Activated CD8-positive, alpha-beta T cell treated with anti-CD3 and anti-CD28 coated beads, Interleukin-2, amount 10 ng/mL, durations not matched to agents 7 days and 5 days (primary cell): ENCODE data around the gene PTPRE. TPM values are rescaled to one million over a fixed set of nuclear protein-coding genes. Genes with fewer than 3 reads are reported as not detected.

Experiments
- ATAC-seq: fragments of 150-1000 bp; cut with Tn5 transposase; one replicate; pipeline ENCODE4 v1.10.0; 2021; ENCODE audit warnings: moderate library complexity
- CTCF ChIA-PET: fragments of 350-600 bp; sonication (Branson Sonifier 250); formaldehyde crosslinking; loops from one replicate; lab custom pipeline; 2021; ENCODE audit warnings: antibody characterized with exemption; lab: Charles Lee
- POLR2A ChIA-PET: fragments of 350-600 bp; sonication (Branson Sonifier 250); formaldehyde crosslinking; loops from one replicate; lab custom pipeline; 2021; ENCODE audit warnings: antibody characterized with exemption; lab: Charles Lee
- DNase-seq: peaks from one replicate; pipeline ENCODE4 v3.0.0-alpha.2; 2020
- H3K27ac Mint-ChIP-seq: one replicate; pipeline ENCODE4 v1.8.0; 2021; ENCODE audit warnings: mild to moderate bottlenecking, mixed read lengths
- H3K27me3 Mint-ChIP-seq: one replicate; pipeline ENCODE4 v1.8.0; 2021; ENCODE audit warnings: low read depth, mixed read lengths
- H3K36me3 Mint-ChIP-seq: one replicate; pipeline ENCODE4 v1.8.0; 2021; ENCODE audit warnings: low read depth, mixed read lengths
- H3K4me1 Mint-ChIP-seq: one replicate; pipeline ENCODE4 v1.8.0; 2021; ENCODE audit warnings: low read depth, mixed read lengths
- H3K4me3 Mint-ChIP-seq: one replicate; pipeline ENCODE4 v1.8.0; 2021; ENCODE audit warnings: mild to moderate bottlenecking, mixed read lengths
- H3K9me3 Mint-ChIP-seq: one replicate; pipeline ENCODE4 v1.8.0; 2022; ENCODE audit warnings: mixed read lengths; ENCODE audit not compliant: insufficient read depth
- total RNA-seq, 2 experiments: library from RNA; stranded (reverse); gene quantifications; one replicate each; pipeline ENCODE4 v1.2.3, GENCODE V29; 2021

The PTPRE gene
- total RNA-seq, 2 experiments from 2014 or later: 21.4 to 24.5 TPM

DNA sequence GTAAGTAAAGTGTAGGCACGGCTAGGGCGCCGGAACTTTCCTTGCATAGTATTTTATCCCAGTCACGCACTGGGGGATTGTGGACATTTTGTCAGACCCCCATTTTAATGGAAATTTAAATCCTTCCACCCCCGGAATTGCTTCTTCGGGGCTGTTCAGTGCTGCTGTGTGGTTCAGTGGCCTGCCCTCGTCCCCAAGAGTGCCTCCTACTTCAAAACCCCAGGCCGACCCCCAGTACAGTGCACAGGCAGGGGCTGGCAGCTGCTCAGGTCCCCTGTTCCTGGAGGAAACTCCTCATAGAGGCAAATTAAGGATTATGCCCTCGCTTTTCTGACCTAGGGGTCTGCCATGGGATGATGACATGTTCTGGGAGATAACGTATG is 94.5 kb downstream of the PTPRE start:
- H3K9me3 Mint-ChIP-seq: no peaks in the 10 kb centered on the region
- ATAC-seq: no peak
- ChIA-PET CTCF (no interaction called here), POLR2A (no interaction called here)
- no peak overlapping the region for H3K4me3 Mint-ChIP-seq
- DNase-seq: no peak
- H3K4me1 Mint-ChIP-seq: no peaks in the 10 kb centered on the region
- H3K36me3 Mint-ChIP-seq: no peaks in the 10 kb centered on the region
- H3K27ac Mint-ChIP-seq: no peak overlapping the region
- H3K27me3 Mint-ChIP-seq: peaks cover 27% of the 10 kb centered on the region

GRCh38 chr10:128001849-128002248 is 94.9 kb downstream of the PTPRE start:
- CTCF ChIA-PET: no interaction called here

DNA sequence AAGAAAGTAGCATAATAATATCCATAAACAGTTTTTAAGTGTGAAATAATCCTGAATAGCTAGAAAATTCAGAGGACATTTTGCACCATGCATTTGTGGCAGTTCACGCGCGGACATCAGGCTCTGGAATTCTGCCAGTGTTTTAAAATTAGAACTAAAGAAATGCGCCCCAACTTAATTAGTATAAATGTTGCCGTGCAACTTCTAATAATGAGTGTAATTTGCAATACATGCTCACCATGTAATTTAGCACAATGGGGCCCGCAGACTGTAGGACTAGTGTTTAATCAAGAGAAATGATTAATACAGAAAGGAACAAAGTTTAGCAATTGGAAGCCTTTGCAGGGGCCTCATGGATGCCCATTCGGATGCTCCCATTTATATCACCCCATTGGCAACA is 96.6 kb downstream of the PTPRE start:
- POLR2A ChIA-PET: no interaction called here
- no peak overlapping the region for H3K27ac Mint-ChIP-seq
- H3K4me3 Mint-ChIP-seq: no peak overlapping the region
- H3K4me1 Mint-ChIP-seq: no peaks in the 10 kb centered on the region
- CTCF ChIA-PET: interaction anchor here (0.9 kb wide), 1 partner anchor 8 kb away, joined by 3 read pairs; no protein-coding TSS in a partner anchor
- H3K36me3 Mint-ChIP-seq: no peaks in the 10 kb centered on the region
- ATAC-seq (no peak), DNase-seq (no peak)
- no peaks in the 10 kb centered on the region for H3K9me3 Mint-ChIP-seq
- H3K27me3 Mint-ChIP-seq: peaks cover 16% of the 10 kb centered on the region

More at GRCh38 chr10:128001849-128002248, 94.9 kb downstream of the PTPRE start:
- Mint-ChIP-seq H3K4me3 (no peak overlapping the region), H3K36me3 (no peaks in the 10 kb centered on the region), H3K27ac (no peak overlapping the region), H3K27me3 (peaks cover 27% of the 10 kb centered on the region), H3K4me1 (no peaks in the 10 kb centered on the region), H3K9me3 (no peaks in the 10 kb centered on the region)
- POLR2A ChIA-PET: no interaction called here
- ATAC-seq (no peak), DNase-seq (no peak)

DNA sequence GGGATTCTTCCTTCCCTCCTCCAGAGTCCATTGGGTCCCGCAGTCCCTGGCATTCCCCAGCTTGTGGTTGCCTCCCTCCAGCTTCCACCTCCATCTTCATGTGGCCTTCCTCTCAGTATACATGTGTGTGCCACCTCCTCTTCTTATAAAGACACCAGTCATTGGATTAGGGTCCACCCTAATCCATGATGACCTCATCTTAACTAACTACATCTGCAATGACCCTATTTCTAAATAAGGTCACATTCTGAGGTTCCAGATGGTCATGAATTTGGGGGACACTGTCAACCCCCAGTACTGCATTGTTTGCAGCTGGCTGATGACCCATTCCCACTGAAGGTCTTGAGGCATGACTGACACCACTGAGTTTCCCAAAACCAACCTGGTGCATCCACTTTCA is 99.0 kb downstream of the PTPRE start:
- CTCF ChIA-PET: interaction anchor here (2.2 kb wide), 1 partner anchor 99 kb away, joined by 7 read pairs; the partner anchor contains the start of gene PTPRE
- no peak overlapping the region for H3K4me3 Mint-ChIP-seq
- no peaks in the 10 kb centered on the region for H3K9me3 Mint-ChIP-seq
- DNase-seq: no peak
- no peak for ATAC-seq
- no peaks in the 10 kb centered on the region for H3K4me1 Mint-ChIP-seq
- H3K27ac Mint-ChIP-seq: no peak overlapping the region
- H3K36me3 Mint-ChIP-seq: no peaks in the 10 kb centered on the region
- peaks cover 12% of the 10 kb centered on the region for H3K27me3 Mint-ChIP-seq
- POLR2A ChIA-PET: no interaction called here

GRCh38 chr10:128007056-128007455 is 100.2 kb downstream of the PTPRE start:
- no peaks in the 10 kb centered on the region for H3K9me3 Mint-ChIP-seq
- ChIA-PET POLR2A (no interaction called here), CTCF (interaction anchor here (1.3 to 2.2 kb wide), 2 partner anchors 100 to 101 kb away, joined by 3 to 7 read pairs; partner anchors contain the start of gene PTPRE)
- H3K27ac Mint-ChIP-seq: no peak overlapping the region
- H3K27me3 Mint-ChIP-seq: peaks cover 9% of the 10 kb centered on the region
- peaks cover 8% of the 10 kb centered on the region for H3K4me1 Mint-ChIP-seq
- no peak overlapping the region for H3K4me3 Mint-ChIP-seq
- no peak for ATAC-seq
- no peaks in the 10 kb centered on the region for H3K36me3 Mint-ChIP-seq
- DNase-seq: no peak

DNA sequence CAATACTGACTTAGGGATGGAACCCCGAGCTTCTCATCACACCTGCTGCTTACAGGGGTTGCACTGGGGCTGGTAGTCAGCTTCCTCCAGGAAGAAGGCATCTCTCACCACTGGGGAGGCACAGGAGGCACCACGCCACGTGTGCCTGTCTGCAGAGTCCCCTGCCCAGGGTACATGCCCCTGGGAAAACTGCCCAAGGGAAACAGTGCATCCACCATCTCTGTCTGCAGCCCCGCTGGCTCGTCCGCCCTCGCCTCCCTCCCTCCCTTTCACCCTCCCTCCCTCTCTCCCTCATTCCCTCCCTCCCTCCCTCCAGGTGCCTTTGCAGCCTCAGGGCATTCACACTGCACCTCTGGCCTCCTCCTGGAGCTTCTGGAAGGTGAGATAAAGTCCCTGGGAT is 101.1 kb downstream of the PTPRE start:
- CTCF ChIA-PET: interaction anchor here (1.3 to 2.2 kb wide), 3 partner anchors 70 to 102 kb away, joined by 3 to 7 read pairs (median 4); partner anchors contain the start of gene PTPRE
- POLR2A ChIA-PET: no interaction called here
- no peaks in the 10 kb centered on the region for H3K36me3 Mint-ChIP-seq
- H3K27ac Mint-ChIP-seq: no peak overlapping the region
- no peak overlapping the region for H3K4me3 Mint-ChIP-seq
- peaks cover 7% of the 10 kb centered on the region for H3K27me3 Mint-ChIP-seq
- ATAC-seq: no peak
- no peaks in the 10 kb centered on the region for H3K9me3 Mint-ChIP-seq
- no peak for DNase-seq
- H3K4me1 Mint-ChIP-seq: peaks cover 8% of the 10 kb centered on the region

- ChIA-PET CTCF (interaction anchor here (1.3 to 5.0 kb wide), 3 partner anchors 70 to 103 kb away, joined by 3 to 82 read pairs (median 4); partner anchors contain the start of gene PTPRE), POLR2A (no interaction called here)
- no peaks in the 10 kb centered on the region for H3K9me3 Mint-ChIP-seq
- no peak overlapping the region for H3K27ac Mint-ChIP-seq
- H3K27me3 Mint-ChIP-seq: peaks cover 7% of the 10 kb centered on the region
- ATAC-seq (no peak), DNase-seq (no peak)
- no peaks in the 10 kb centered on the region for H3K36me3 Mint-ChIP-seq
- peaks cover 8% of the 10 kb centered on the region for H3K4me1 Mint-ChIP-seq
- no peak overlapping the region for H3K4me3 Mint-ChIP-seq
Observed at GRCh38 chr10:128008521-128009250, 101.8 kb downstream of the PTPRE start.

DNA sequence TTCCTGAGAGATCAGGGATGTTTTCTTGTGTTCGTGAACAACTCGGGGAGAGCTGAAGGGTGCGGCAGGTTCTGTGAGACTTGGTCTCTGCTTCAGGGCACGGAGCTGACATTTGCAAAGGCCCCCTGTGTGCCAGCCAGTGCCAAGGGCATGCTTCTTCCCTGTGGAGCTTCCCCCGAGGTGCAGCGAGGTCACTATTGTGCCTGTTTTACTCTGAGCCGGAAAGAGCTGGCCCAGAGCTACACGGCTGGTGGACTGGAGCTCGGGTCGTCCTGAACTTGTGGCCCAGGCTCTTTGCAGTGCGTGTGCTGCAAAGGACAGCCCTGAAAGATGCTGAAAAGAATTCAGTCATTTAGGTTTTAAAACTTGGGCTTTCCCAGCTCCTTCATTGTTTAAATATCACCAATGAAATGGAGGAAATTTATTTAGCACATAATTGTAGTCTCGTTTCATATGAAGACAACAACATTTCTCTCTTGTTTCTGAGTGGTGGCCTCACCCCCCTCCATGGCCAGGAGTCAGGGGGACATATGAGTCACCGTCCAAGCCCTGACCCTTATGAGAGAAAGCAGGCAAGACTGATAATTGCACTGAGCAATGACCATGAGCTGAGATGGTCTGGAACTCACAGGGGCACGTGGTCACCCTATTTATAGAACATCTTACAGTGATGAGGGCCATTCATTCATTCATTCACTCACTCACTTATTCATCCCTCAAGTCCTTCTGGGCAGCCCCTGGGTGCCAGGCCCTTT is 102.6 kb downstream of the PTPRE start:
- Mint-ChIP-seq H3K9me3 (no peaks in the 10 kb centered on the region), H3K36me3 (no peaks in the 10 kb centered on the region), H3K27me3 (peaks cover under 1% of the 10 kb centered on the region), H3K4me3 (no peak overlapping the region), H3K4me1 (peaks cover 8% of the 10 kb centered on the region), H3K27ac (no peak overlapping the region)
- ChIA-PET POLR2A (no interaction called here), CTCF (interaction anchor here (1.0 to 5.0 kb wide), 3 partner anchors 20 to 103 kb away, joined by 4 to 82 read pairs (median 8); partner anchors contain the start of gene PTPRE)
- no peak for DNase-seq
- no peak for ATAC-seq

- H3K9me3 Mint-ChIP-seq: no peaks in the 10 kb centered on the region
- POLR2A ChIA-PET: interaction anchor here (1.6 kb wide), 1 partner anchor 36 kb away, joined by 4 read pairs; no protein-coding TSS in a partner anchor
Observed at GRCh38 chr10:128011059-128011979, 104.4 kb downstream of the PTPRE start.

DNA sequence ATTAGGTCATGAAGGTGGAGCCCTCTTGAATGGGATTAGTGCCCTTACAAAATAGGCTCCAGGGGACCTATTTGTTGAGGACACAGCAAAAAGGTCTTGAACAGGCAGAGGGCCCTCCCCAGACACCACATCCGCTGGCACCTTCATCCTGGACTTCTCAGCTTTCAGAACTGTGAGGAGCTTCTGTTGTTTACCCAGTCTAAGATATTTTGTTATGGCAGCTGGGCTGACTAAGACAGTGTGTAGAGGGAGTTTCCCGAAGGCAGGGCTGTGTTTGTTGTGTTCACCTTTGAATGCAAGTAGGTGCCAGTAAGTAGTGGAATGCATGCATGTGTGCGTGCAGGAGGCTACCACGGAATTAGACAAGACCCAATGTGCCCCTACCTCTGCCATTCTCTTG is 106.7 kb downstream of the PTPRE start:
- Mint-ChIP-seq H3K27ac (no peak overlapping the region), H3K36me3 (no peaks in the 10 kb centered on the region), H3K4me1 (peaks cover 8% of the 10 kb centered on the region), H3K27me3 (no peaks in the 10 kb centered on the region), H3K9me3 (no peaks in the 10 kb centered on the region), H3K4me3 (no peak overlapping the region)
- ATAC-seq: no peak
- POLR2A ChIA-PET: no interaction called here
- CTCF ChIA-PET: interaction anchor here (0.8 to 4.0 kb wide), 4 partner anchors 21 to 298 kb away, joined by 3 to 28 read pairs (median 4); no protein-coding TSS in a partner anchor
- DNase-seq: no peak

More at GRCh38 chr10:128011059-128011979, 104.4 kb downstream of the PTPRE start:
- peak; percentile 88 for DNase-seq
- Mint-ChIP-seq H3K27ac (no peak overlapping the region), H3K4me1 (peaks cover 8% of the 10 kb centered on the region), H3K36me3 (no peaks in the 10 kb centered on the region), H3K27me3 (no peaks in the 10 kb centered on the region), H3K4me3 (no peak overlapping the region)
- CTCF ChIA-PET: interaction anchor here (0.5 to 5.0 kb wide), 47 partner anchors 8 to 296 kb away, joined by 3 to 82 read pairs (median 4); partner anchors contain the start of gene PTPRE
- peak; percentile 92 for ATAC-seq

- POLR2A ChIA-PET: no interaction called here
Observed at GRCh38 chr10:128014236-128014635, 107.3 kb downstream of the PTPRE start.

More at GRCh38 chr10:128014236-128014635, 107.3 kb downstream of the PTPRE start:
- ATAC-seq (no peak), DNase-seq (no peak)
- no peaks in the 10 kb centered on the region for H3K9me3 Mint-ChIP-seq
- no peaks in the 10 kb centered on the region for H3K36me3 Mint-ChIP-seq
- H3K4me1 Mint-ChIP-seq: peaks cover 10% of the 10 kb centered on the region
- CTCF ChIA-PET: interaction anchor here (0.8 to 4.0 kb wide), 2 partner anchors 20 to 299 kb away, joined by 3 to 28 read pairs; no protein-coding TSS in a partner anchor
- no peak overlapping the region for H3K27ac Mint-ChIP-seq
- no peaks in the 10 kb centered on the region for H3K27me3 Mint-ChIP-seq
- no peak overlapping the region for H3K4me3 Mint-ChIP-seq
